Muscle layer of duodenum (tissue), 2 donors: Measurements from ENCODE around the gene USP19.

Source experiments
- H3K27ac ChIP-seq: one replicate; pipeline ENCODE4 v1.7.0; 2013; ENCODE audit warnings: mild to moderate bottlenecking, low read length
- H3K27me3 ChIP-seq: one replicate; pipeline ENCODE4 v1.7.0; 2013; ENCODE audit warnings: low read depth, mild to moderate bottlenecking, control low read depth, low read length
- H3K36me3 ChIP-seq, 2 donors: one replicate each; pipeline ENCODE4 v1.7.0; 2013; ENCODE audit warnings: low read length in 2 of 2, control low read depth in 1 of 2, mild to moderate bottlenecking in 1 of 2; ENCODE audit not compliant: insufficient read depth in 2 of 2, control insufficient read depth in 1 of 2
- H3K4me1 ChIP-seq, 2 donors: one replicate each; pipeline ENCODE4 v1.7.0; 2013; ENCODE audit warnings: low read length in 2 of 2, mild to moderate bottlenecking in 2 of 2, control low read depth in 1 of 2, moderate library complexity in 1 of 2; ENCODE audit not compliant: insufficient read depth in 2 of 2, control insufficient read depth in 1 of 2
- H3K4me3 ChIP-seq, 2 donors: one replicate each; pipeline ENCODE4 v1.7.0; 2013; ENCODE audit warnings: low read length in 2 of 2, low read depth in 1 of 2, mild to moderate bottlenecking in 1 of 2
- H3K9me3 ChIP-seq, 2 donors: one replicate each; pipeline ENCODE4 v1.7.0; 2013; ENCODE audit warnings: low read length in 2 of 2, control low read depth in 1 of 2, mild to moderate bottlenecking in 1 of 2; ENCODE audit not compliant: control insufficient read depth in 1 of 2
- donor health status: healthy.

USP19 gene, protein sequence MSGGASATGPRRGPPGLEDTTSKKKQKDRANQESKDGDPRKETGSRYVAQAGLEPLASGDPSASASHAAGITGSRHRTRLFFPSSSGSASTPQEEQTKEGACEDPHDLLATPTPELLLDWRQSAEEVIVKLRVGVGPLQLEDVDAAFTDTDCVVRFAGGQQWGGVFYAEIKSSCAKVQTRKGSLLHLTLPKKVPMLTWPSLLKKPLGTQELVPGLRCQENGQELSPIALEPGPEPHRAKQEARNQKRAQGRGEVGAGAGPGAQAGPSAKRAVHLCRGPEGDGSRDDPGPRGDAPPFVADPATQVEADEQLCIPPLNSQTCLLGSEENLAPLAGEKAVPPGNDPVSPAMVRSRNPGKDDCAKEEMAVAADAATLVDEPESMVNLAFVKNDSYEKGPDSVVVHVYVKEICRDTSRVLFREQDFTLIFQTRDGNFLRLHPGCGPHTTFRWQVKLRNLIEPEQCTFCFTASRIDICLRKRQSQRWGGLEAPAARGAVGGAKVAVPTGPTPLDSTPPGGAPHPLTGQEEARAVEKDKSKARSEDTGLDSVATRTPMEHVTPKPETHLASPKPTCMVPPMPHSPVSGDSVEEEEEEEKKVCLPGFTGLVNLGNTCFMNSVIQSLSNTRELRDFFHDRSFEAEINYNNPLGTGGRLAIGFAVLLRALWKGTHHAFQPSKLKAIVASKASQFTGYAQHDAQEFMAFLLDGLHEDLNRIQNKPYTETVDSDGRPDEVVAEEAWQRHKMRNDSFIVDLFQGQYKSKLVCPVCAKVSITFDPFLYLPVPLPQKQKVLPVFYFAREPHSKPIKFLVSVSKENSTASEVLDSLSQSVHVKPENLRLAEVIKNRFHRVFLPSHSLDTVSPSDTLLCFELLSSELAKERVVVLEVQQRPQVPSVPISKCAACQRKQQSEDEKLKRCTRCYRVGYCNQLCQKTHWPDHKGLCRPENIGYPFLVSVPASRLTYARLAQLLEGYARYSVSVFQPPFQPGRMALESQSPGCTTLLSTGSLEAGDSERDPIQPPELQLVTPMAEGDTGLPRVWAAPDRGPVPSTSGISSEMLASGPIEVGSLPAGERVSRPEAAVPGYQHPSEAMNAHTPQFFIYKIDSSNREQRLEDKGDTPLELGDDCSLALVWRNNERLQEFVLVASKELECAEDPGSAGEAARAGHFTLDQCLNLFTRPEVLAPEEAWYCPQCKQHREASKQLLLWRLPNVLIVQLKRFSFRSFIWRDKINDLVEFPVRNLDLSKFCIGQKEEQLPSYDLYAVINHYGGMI (N-terminal part only)

DNA sequence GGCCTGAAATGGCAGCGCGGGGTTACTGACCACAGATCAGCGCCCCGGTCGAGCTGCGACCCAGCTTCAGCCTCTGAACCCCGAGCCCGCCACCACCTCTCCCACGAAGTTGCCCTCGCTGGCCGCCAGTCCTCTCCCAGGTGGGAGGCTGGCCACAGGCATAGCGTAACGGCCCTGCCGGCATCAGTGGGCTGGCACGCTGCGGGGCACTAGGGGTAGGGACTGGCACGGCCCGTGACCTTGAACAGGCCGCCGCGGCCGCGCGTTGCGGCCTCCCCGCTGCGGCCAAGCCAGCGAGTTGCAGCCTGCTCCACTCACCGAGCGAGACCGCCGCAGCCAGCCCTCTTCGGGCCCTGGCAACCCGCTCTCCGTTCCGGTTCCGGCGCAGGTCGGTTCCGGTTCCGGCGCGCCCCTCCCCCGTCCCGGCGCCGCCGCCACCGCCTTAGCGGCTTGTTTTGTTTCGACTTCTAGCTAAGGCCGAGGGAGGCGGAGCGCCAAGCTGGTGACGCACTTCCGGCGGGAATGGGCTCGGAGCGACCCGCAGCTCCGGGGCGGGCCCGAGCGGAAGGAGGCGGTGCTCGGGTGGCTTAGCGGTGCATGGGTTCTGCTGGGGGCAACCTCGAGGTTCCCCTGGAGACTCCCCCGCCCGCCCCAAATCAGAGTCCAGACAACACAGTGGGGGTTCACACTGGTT, at the start of gene USP19:
USP19 (minus strand) TSS at position 386 of the 694 bp plus-strand sequence. CDS start 1,678 bp downstream, outside the sequence.
- Histone ChIP-seq H3K27ac (peak within 1 kb of the TSS; percentile 93), H3K36me3 (peaks cover 52 to 83% of the 10 kb centered on the region in 2 donors)

GRCh38 chr3:49166752-49167556, 46.3 kb upstream of the USP19 start:
- H3K4me1 ChIP-seq, result peaks cover 20 to 27% of the 10 kb centered on the region in 2 donors
- peak overlapping the region; percentile 89 to 97 for H3K4me3 ChIP-seq
- H3K27me3 ChIP-seq, result no peaks in the 10 kb centered on the region
- H3K9me3 ChIP-seq, result no peaks in the 10 kb centered on the region
- H3K27ac ChIP-seq, result peak overlapping the region; percentile 69
- H3K36me3 ChIP-seq, result peaks cover 15 to 16% of the 10 kb centered on the region in 2 donors

More for the DNA sequence above, at the start of gene USP19:
- Histone ChIP-seq H3K4me1 (peaks cover 13 to 22% of the 10 kb centered on the region in 2 donors), H3K27me3 (no peaks in the 10 kb centered on the region), H3K9me3 (no peaks in the 10 kb centered on the region), H3K4me3 (peak within 1 kb of the TSS; percentile 96 to 98)

GRCh38 chr3:49165771-49166751, 45.4 kb upstream of the USP19 start, which contains the start of gene CCDC71:
Gene CCDC71, minus strand, starts transcription at chr3:49166331. Its CDS starts 2,123 bp downstream, at chr3:49164208.
- Histone ChIP-seq H3K36me3 (peaks cover 18 to 19% of the 10 kb centered on the region in 2 donors), H3K4me3 (peak within 1 kb of the TSS; percentile 89 to 97), H3K27ac (peak within 1 kb of the TSS; percentile 83), H3K27me3 (no peaks in the 10 kb centered on the region), H3K4me1 (peaks cover 19 to 27% of the 10 kb centered on the region in 2 donors), H3K9me3 (no peaks in the 10 kb centered on the region)

- H3K27ac ChIP-seq, result peak overlapping the region; percentile 83
- H3K36me3 ChIP-seq, result peaks cover 18 to 19% of the 10 kb centered on the region in 2 donors
Measured at GRCh38 chr3:49164983-49165720, 44.5 kb upstream of the USP19 start.

DNA sequence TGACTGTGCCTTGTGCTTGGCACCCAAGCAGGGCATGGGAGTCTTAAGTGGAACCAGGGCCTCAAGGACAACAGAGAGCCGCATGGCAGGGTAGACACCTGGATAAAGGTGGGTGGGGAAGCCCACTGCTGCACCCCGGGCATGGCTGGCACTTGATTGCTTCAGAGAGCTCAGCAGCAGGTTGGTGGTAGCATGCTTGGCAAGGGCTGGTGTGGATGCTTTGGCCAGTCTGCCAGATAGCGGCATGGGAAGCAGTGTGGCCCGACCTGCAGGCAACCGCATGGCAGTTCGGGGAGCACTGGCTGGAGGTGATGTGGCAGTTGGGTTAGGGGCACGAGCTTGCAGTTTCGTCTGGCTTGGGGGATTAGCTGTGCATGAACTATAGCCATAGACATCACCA, 43.0 kb upstream of the USP19 start:
- Histone ChIP-seq H3K4me3 (no peak overlapping the region), H3K4me1 (peaks cover 16 to 20% of the 10 kb centered on the region in 2 donors)

More at GRCh38 chr3:49164983-49165720, 44.5 kb upstream of the USP19 start:
- peaks cover 16 to 20% of the 10 kb centered on the region in 2 donors for H3K4me1 ChIP-seq
- H3K4me3 ChIP-seq, result peak overlapping the region; percentile 89 to 97
- H3K9me3 ChIP-seq, result no peaks in the 10 kb centered on the region
- no peaks in the 10 kb centered on the region for H3K27me3 ChIP-seq

DNA sequence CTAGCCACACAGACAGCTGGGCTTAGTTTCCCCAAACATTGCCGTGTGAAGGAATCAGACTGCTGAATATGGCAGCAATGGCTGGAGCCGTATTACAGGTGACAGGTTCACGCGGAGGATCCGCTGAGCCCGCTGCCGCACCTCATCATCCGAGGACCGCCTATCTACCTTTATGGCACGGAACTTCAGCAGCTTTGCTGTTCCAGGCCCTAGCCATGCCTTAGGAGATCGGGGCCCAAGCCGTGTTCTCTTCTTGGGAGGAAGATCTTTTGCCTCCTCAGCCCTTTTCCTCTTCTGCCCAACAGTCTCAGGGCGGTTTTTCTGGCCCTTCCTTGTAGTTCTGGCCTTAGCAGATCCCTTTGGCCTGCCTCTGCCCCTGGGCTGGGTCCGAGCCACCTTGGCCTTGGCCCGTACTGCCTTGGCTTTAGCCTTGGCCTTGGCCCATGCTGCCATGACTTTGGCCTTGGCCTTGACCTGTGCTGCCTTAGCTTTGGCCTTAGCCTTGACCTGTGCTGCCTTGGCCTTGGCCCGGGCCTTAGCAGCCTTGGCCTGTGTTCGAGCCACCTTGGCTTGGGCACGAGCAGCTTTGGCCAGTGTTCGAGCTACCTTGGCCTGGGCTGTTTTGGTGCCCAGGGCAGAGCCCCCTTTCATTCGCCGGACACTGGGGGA, 42.3 kb upstream of the USP19 start:
- peaks cover 18 to 19% of the 10 kb centered on the region in 2 donors for H3K36me3 ChIP-seq
- H3K4me1 ChIP-seq, result peaks cover 16 to 20% of the 10 kb centered on the region in 2 donors
- H3K4me3 ChIP-seq, result no peak overlapping the region
- H3K27ac ChIP-seq, result no peak overlapping the region
- H3K9me3 ChIP-seq, result no peaks in the 10 kb centered on the region
- no peaks in the 10 kb centered on the region for H3K27me3 ChIP-seq

More for the DNA sequence above, 43.0 kb upstream of the USP19 start:
- Histone ChIP-seq H3K9me3 (no peaks in the 10 kb centered on the region), H3K27ac (no peak overlapping the region), H3K27me3 (no peaks in the 10 kb centered on the region), H3K36me3 (peaks cover 18 to 19% of the 10 kb centered on the region in 2 donors)

DNA sequence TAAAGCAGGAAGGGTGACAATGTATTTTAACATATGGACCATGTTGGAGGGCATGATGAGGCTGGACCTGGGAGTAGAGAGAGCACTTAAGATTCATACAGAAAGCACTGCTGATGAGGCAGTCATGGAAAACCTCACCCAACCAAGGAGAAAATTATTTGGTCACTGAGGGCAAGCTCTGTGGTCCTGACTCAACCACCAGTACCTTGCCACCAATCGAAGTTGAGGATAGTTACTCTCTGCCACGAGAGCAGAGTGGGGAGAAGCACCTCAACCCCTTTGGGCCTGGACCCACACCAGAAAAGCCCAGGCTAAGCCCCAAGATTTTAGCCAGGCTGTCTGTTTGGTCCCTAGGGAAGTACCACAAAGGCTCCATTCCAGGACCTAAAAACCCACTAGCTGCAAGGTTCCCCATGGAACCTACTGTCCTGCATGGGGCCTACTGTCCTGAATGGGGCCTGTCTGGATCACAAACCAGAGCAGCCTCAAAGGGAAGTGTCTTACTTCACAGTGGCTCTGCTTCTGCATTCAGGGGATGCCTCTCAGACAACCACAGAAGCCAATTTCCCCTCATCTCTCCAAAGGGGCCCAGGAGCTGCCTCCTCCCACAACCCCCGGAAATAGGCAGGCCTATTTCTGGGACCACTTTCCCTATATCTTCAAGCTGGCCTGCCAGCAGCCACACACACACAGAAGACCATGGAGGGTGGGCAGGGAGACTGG, 41.3 kb upstream of the USP19 start:
- Histone ChIP-seq H3K4me3 (no peak overlapping the region), H3K27ac (no peak overlapping the region)

DNA sequence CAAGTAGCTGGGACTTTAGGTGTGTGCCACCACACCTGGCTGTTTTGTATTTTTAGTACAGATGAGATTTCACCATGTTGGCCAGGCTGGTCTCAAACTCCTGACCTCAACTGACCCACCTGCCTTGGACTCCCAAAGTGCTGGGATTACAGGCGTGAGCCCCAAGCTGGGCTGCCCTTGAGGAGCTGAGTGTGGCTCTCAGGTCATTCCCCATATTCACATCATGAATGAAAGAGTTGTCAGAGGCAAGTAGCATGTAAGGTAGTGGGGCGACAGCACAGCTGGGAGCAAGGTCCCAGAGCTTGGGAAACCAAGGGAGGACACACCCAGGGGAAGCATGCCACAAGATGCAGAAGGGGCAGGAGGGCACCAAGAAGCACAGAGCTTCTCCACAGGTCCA, 40.6 kb upstream of the USP19 start:
- H3K27ac ChIP-seq, result no peak overlapping the region
- H3K4me3 ChIP-seq, result no peak overlapping the region
- no peaks in the 10 kb centered on the region for H3K27me3 ChIP-seq
- no peaks in the 10 kb centered on the region for H3K9me3 ChIP-seq
- peaks cover 7 to 12% of the 10 kb centered on the region in 2 donors for H3K4me1 ChIP-seq
- peaks cover 18 to 19% of the 10 kb centered on the region in 2 donors for H3K36me3 ChIP-seq

More for the DNA sequence above, 41.3 kb upstream of the USP19 start:
- peaks cover 18 to 19% of the 10 kb centered on the region in 2 donors for H3K36me3 ChIP-seq
- H3K4me1 ChIP-seq, result peaks cover 15 to 19% of the 10 kb centered on the region in 2 donors
- H3K9me3 ChIP-seq, result no peaks in the 10 kb centered on the region
- H3K27me3 ChIP-seq, result no peaks in the 10 kb centered on the region
